HepG2 (cell line): ENCODE measurements around the gene BCAS3. TPM values are rescaled to one million over a fixed set of nuclear protein-coding genes. Genes with fewer than 3 reads are reported as not detected.

Experiments used
- CEBPG ChIP-seq: IDR thresholded peaks from 2 replicates; pipeline ENCODE4 v1.6.1; 2016
- CTCF ChIP-seq: sonication (generic); formaldehyde crosslinking; IDR thresholded peaks from 2 replicates; pipeline ENCODE4 v1.5.0; 2020; ENCODE audit warnings: mild to moderate bottlenecking, missing genetic modification reagents, moderate library complexity
- GTF3A ChIP-seq: sonication (generic); formaldehyde crosslinking; conservative IDR thresholded peaks from 2 replicates; pipeline ENCODE4 v1.4.0; 2020; ENCODE audit warnings: mild to moderate bottlenecking, missing genetic modification reagents
- HDAC1 ChIP-seq: sonication (generic); formaldehyde crosslinking; IDR thresholded peaks from 2 replicates; pipeline ENCODE4 v1.5.1; 2020; ENCODE audit warnings: mild to moderate bottlenecking, missing genetic modification reagents
- HMG20B ChIP-seq: conservative IDR thresholded peaks from 2 replicates; pipeline ENCODE4 v1.6.1; 2016; ENCODE audit warnings: missing genetic modification reagents, missing compliant biosample characterization
- IRX3 ChIP-seq: sonication (generic); formaldehyde crosslinking; IDR thresholded peaks from 2 replicates; pipeline ENCODE4 v1.8.1; 2023; ENCODE audit warnings: mild to moderate bottlenecking, low read depth, missing genetic modification reagents, borderline replicate concordance
- KDM1A ChIP-seq: IDR thresholded peaks from 2 replicates; pipeline ENCODE4 v1.6.1; 2016; ENCODE audit warnings: missing compliant biosample characterization
- KLF6 ChIP-seq: IDR thresholded peaks from 2 replicates; pipeline ENCODE4 v1.8.0; 2016; ENCODE audit warnings: missing biosample characterization, missing genetic modification reagents
- NAIF1 ChIP-seq: sonication (generic); formaldehyde crosslinking; IDR thresholded peaks from 2 replicates; pipeline ENCODE4 v1.5.0; 2020; ENCODE audit warnings: mild to moderate bottlenecking, missing genetic modification reagents, borderline replicate concordance
- SNAI1 ChIP-seq: sonication (generic); formaldehyde crosslinking; IDR thresholded peaks from 2 replicates; pipeline ENCODE4 v1.5.0; 2020; ENCODE audit warnings: mild to moderate bottlenecking, missing genetic modification reagents, borderline replicate concordance
- SNRNP70 ChIP-seq: fragments of 200-400 bp; formaldehyde crosslinking; IDR thresholded peaks from 2 replicates; pipeline ENCODE4 v1.6.1; 2017; ENCODE audit warnings: mild to moderate bottlenecking, low read depth, low read length, moderate library complexity
- SRF ChIP-seq: IDR thresholded peaks from 2 replicates; pipeline ENCODE4 v1.6.1; 2011; ENCODE audit warnings: mild to moderate bottlenecking, low read depth, low read length, moderate library complexity
- ZBTB33 ChIP-seq: sonication (generic); formaldehyde crosslinking; IDR thresholded peaks from 2 replicates; pipeline ENCODE4 v1.4.0; 2020; ENCODE audit warnings: missing genetic modification reagents
- ZBTB38 ChIP-seq: sonication (generic); formaldehyde crosslinking; IDR thresholded peaks from 2 replicates; pipeline ENCODE4 v1.5.1; 2020; ENCODE audit warnings: mild to moderate bottlenecking, missing genetic modification reagents
- ZBTB46 ChIP-seq: sonication (generic); formaldehyde crosslinking; IDR thresholded peaks from 2 replicates; pipeline ENCODE4 v1.4.0; 2020; ENCODE audit warnings: mild to moderate bottlenecking, missing genetic modification reagents, borderline replicate concordance
- ZFP91 ChIP-seq: sonication (generic); formaldehyde crosslinking; IDR thresholded peaks from 2 replicates; pipeline ENCODE4 v1.9.0; 2022; ENCODE audit warnings: missing genetic modification reagents, mild to moderate bottlenecking, borderline replicate concordance
- ZNF230 ChIP-seq: sonication (generic); formaldehyde crosslinking; IDR thresholded peaks from 2 replicates; pipeline ENCODE4 v1.4.0; 2020; ENCODE audit warnings: mild to moderate bottlenecking, missing genetic modification reagents
- ZNF280B ChIP-seq: sonication (generic); formaldehyde crosslinking; IDR thresholded peaks from 2 replicates; pipeline ENCODE4 v1.5.0; 2020; ENCODE audit warnings: missing genetic modification reagents, mild to moderate bottlenecking, borderline replicate concordance
- ZNF564 ChIP-seq: sonication (generic); formaldehyde crosslinking; IDR thresholded peaks from 2 replicates; pipeline ENCODE4 v1.8.1; 2023; ENCODE audit warnings: mild to moderate bottlenecking, missing genetic modification reagents
- ZNF768 ChIP-seq: sonication (generic); formaldehyde crosslinking; IDR thresholded peaks from 2 replicates; pipeline ENCODE4 v1.4.0; 2020; ENCODE audit warnings: missing genetic modification reagents
- ZNF841 ChIP-seq: sonication (generic); formaldehyde crosslinking; IDR thresholded peaks from 2 replicates; pipeline ENCODE4 v1.8.1; 2023; ENCODE audit warnings: missing genetic modification reagents, borderline replicate concordance
- polyA plus RNA-seq, 8 experiments: library from polyadenylated mRNA; depleted of rRNA in 3 of 8; stranded (reverse) in 7 of 8; unstranded in 1 of 8; fragments of >200 nt; fragmentation: Illumina TruSeq in 4 of 8; extraction: Trizol in 4 of 8; gene quantifications; 2 replicates each; pipeline versions ENCODE4 v1.2.1 to v1.2.3, GENCODE V29; 2011 to 2016; ENCODE audit warnings: low read depth in 4 of 8, missing spikeins in 1 of 8, mixed read lengths in 1 of 8; ENCODE audit not compliant: insufficient read depth in 1 of 8
- total RNA-seq, 5 experiments: library from RNA; depleted of rRNA; stranded (reverse); fragments of >200 nt; fragmentation: Illumina TruSeq; extraction: Trizol; gene quantifications; 2 replicates each; pipeline ENCODE4 v1.2.3, GENCODE V29; 2016; ENCODE audit warnings: low read depth in 1 of 5

BCAS3 gene
- total and polyA plus RNA-seq, 2 of the 13 experiments (the other 11 are each of a cell fraction or from before 2014, with no cell fraction given), result 10.7 to 11.2 TPM

- TF ChIP-seq ZBTB46 (CRISPR knock-in tag), result no peak
- peak; percentile 26; the same call in 1 of the 2 replicates for TF ChIP-seq ZNF768
- TF ChIP-seq SNRNP70, result no peak
- TF ChIP-seq CTCF, result peak; percentile 33; the same call in 1 of the 2 replicates
- no peak for TF ChIP-seq HMG20B (CRISPR knock-in tag)
- no peak for TF ChIP-seq KLF6 (CRISPR knock-in tag)
- peak; percentile 28; the same call in 1 of the 2 replicates for TF ChIP-seq HDAC1 (CRISPR knock-in tag)
- TF ChIP-seq KDM1A (CRISPR knock-in tag), result no peak
- TF ChIP-seq GTF3A (CRISPR knock-in tag), result no peak
- peak; percentile 38; the same call in 1 of the 2 replicates for TF ChIP-seq ZNF280B (CRISPR knock-in tag)
- TF ChIP-seq ZBTB38 (CRISPR knock-in tag), result peak; percentile 21; the same call in 1 of the 2 replicates
- peak; percentile 4; the same call in 1 of the 2 replicates for TF ChIP-seq ZFP91
- no peak for TF ChIP-seq IRX3 (CRISPR knock-in tag)
- TF ChIP-seq ZNF564, result no peak
- TF ChIP-seq SNAI1 (CRISPR knock-in tag), result no peak
- no peak for TF ChIP-seq CEBPG (CRISPR knock-in tag)
- no peak for TF ChIP-seq SRF
- TF ChIP-seq NAIF1, result no peak
- no peak for TF ChIP-seq ZNF230
- peak; percentile 99 for TF ChIP-seq ZBTB33 (CRISPR knock-in tag)
- TF ChIP-seq ZNF841, result no peak
These were observed 732.7 kb downstream of the BCAS3 start (continued) for GRCh38 chr17:61410141-61411010.
